ENCODE data around the gene NANOGP8. TPM values are rescaled to one million over a fixed set of nuclear protein-coding genes. Genes with fewer than 3 reads are reported as not detected.
"Not testable (repeated sequence)": the region's sequence is repeated elsewhere in the genome, so short reads cannot be mapped to it uniquely, and the experiment has no call there.

NANOGP8 gene, protein sequence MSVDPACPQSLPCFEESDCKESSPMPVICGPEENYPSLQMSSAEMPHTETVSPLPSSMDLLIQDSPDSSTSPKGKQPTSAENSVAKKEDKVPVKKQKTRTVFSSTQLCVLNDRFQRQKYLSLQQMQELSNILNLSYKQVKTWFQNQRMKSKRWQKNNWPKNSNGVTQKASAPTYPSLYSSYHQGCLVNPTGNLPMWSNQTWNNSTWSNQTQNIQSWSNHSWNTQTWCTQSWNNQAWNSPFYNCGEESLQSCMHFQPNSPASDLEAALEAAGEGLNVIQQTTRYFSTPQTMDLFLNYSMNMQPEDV
- total RNA-seq = 0.86 to 1.2 TPM (median 0.91 TPM) in 3 replicates

DNA sequence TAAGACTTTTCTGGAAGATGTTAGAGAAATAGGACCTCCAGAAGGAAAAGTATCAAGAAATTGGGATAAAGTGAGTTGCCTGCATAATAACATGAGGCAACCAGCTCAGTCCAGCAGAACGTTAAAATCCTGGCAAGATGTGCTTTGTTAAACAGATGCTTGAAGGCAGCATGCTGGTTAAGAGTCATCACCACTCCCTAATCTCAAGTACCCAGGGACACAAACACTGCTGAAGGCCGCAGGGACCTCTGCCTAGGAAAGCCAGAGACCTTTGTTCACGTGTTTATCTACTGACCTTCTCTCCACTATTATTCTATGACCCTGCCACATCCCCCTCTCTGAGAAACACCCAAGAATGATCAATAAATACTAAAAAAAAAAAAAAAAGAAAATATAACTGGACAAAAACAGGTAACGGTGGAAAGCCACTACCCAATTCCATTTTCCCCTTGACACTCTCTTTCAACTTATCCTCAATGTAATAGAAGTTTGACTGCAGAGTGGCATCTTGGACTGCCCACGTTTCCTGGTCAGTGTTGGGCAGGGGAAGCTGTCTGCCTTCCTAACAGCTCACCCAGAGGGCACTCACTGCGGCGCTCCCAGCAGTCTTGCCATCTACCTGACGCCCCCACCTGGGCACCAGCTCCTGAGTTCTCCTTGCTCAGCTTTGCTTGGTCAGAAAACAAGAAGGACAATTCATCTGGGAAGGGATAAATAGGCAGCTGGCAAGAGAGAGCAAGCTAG lies at the start of gene NANOGP8:
Gene NANOGP8, minus strand, starts transcription at position 120 of the 744 bp plus-strand sequence. CDS start 185 bp downstream, outside the sequence.
- not testable (repeated sequence) for H3K4me3 Mint-ChIP-seq; H3K9me3 Mint-ChIP-seq; DNase-seq (ENCODE audit: low spot score in 2 of 2, unreplicated experiment in 2 of 2); H3K27me3 Mint-ChIP-seq (ENCODE audit: low read depth)
- Mint-ChIP-seq H3K4me1 (peaks cover 42% of the 10 kb centered on the region), H3K36me3 (peaks cover 18% of the 10 kb centered on the region), H3K27ac (peak within 1 kb of the TSS; percentile 77)

DNA sequence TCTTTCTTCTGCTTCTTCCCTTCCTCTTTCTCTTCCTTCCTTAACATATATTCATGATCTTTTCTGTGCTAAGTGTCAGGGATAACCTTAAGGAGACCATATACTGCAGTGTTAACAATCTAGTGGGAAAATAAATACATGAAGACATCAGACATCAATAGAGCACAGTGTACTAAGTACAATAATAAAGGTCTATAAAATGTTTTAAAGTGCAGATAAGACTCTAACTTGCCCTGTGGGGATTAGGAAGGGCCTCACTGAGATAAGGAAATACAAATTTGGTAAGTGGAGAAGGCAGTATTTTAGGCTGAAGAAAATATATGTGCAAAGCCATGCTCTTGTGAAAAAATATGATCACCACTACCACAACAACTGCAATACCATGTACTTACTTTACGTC lies 49.2 kb upstream of the NANOGP8 start:
- Mint-ChIP-seq H3K4me3 (no peak overlapping the region), H3K27ac (peak overlapping the region; percentile 86), H3K4me1 (peaks cover 45% of the 10 kb centered on the region), H3K36me3 (peaks cover 16% of the 10 kb centered on the region), H3K9me3 (peaks cover 21% of the 10 kb centered on the region), H3K27me3 (ENCODE audit: low read depth) (no peaks in the 10 kb centered on the region)
- TF ChIP-seq, protein P1, sequence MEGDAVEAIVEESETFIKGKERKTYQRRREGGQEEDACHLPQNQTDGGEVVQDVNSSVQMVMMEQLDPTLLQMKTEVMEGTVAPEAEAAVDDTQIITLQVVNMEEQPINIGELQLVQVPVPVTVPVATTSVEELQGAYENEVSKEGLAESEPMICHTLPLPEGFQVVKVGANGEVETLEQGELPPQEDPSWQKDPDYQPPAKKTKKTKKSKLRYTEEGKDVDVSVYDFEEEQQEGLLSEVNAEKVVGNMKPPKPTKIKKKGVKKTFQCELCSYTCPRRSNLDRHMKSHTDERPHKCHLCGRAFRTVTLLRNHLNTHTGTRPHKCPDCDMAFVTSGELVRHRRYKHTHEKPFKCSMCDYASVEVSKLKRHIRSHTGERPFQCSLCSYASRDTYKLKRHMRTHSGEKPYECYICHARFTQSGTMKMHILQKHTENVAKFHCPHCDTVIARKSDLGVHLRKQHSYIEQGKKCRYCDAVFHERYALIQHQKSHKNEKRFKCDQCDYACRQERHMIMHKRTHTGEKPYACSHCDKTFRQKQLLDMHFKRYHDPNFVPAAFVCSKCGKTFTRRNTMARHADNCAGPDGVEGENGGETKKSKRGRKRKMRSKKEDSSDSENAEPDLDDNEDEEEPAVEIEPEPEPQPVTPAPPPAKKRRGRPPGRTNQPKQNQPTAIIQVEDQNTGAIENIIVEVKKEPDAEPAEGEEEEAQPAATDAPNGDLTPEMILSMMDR (IDR thresholded peaks at IDR 0.05; ENCODE audit: unreplicated experiment) = no peak
- no peak for DNase-seq (ENCODE audit: low spot score in 2 of 2, unreplicated experiment in 2 of 2)

DNA sequence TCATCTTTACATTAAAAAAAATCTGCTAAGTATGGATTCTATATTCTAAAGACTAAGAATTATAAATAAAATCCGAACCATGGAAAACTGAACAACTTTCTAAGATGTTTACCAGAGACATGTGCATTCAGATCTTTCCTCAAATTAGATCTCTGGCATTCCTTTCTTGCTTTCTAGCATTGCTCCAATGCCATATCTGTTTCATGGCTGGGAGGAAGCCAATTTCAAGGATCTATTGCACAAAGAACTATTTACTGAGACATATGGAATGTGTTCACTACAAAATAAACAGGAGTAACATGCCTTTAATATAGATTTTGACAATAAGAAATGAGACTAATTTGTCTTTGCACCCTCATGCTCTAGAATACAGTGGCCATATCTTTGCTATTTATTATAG lies 45.1 kb upstream of the NANOGP8 start:
- DNase-seq (ENCODE audit: low spot score in 2 of 2, unreplicated experiment in 2 of 2) = no peak
- H3K4me3 Mint-ChIP-seq = no peak overlapping the region
- peaks cover 36% of the 10 kb centered on the region for H3K9me3 Mint-ChIP-seq
- TF ChIP-seq, protein P1 (IDR thresholded peaks at IDR 0.05; ENCODE audit: unreplicated experiment) = no peak
- H3K36me3 Mint-ChIP-seq = peaks cover 34% of the 10 kb centered on the region
- H3K27ac Mint-ChIP-seq = peak overlapping the region; percentile 90
- no peaks in the 10 kb centered on the region for H3K27me3 Mint-ChIP-seq (ENCODE audit: low read depth)
- peaks cover 63% of the 10 kb centered on the region for H3K4me1 Mint-ChIP-seq

DNA sequence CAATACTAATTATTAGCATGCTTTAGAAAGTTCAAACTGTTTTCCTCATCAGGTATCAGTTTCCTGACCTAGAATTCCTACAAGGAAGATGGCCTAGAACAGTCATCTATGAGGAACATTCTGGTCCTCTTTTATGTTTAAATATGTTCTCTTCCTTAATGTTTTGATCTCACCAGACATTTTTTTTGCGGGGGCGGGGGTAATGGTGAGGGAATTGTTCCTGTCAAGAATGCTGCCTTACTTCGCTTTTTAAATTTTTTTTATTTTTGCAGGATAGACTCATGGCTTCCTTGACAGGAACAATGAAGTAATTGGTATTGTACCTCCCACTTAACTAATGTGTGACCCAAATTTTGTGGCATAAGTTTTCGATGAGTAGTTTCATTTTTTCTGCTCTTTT lies 44.3 kb upstream of the NANOGP8 start:
- peak overlapping the region; percentile 90 for H3K27ac Mint-ChIP-seq
- TF ChIP-seq, protein P1 (IDR thresholded peaks at IDR 0.05; ENCODE audit: unreplicated experiment) = no peak
- no peak overlapping the region for H3K4me3 Mint-ChIP-seq
- H3K36me3 Mint-ChIP-seq = peaks cover 38% of the 10 kb centered on the region
- no peaks in the 10 kb centered on the region for H3K27me3 Mint-ChIP-seq (ENCODE audit: low read depth)
- no peak for DNase-seq (ENCODE audit: low spot score in 2 of 2, unreplicated experiment in 2 of 2)
- H3K9me3 Mint-ChIP-seq = peaks cover 43% of the 10 kb centered on the region
- H3K4me1 Mint-ChIP-seq = peaks cover 58% of the 10 kb centered on the region

DNA sequence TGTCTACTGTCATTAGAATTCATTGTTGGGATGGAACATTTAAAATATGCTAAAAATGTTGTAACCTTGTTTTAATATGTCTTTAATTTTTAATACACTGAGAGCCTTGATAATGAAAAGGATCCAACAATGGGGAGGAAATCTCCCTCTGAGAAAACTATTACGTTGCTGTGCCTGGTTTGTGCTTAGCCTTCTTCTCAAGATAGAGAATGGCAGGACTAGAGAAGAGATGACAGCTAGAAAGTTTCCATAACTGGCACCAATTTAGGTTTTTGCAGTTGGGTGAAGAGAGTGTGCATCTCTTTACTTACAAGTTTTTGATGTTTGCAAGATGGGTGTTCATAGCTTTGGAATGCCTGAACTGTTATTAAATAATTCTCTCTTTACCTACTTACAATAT lies 42.6 kb upstream of the NANOGP8 start:
- Mint-ChIP-seq H3K27me3 (ENCODE audit: low read depth) (no peaks in the 10 kb centered on the region), H3K9me3 (peaks cover 52% of the 10 kb centered on the region), H3K36me3 (peaks cover 44% of the 10 kb centered on the region), H3K4me1 (peaks cover 50% of the 10 kb centered on the region), H3K4me3 (no peak overlapping the region), H3K27ac (peak overlapping the region; percentile 75)
- no peak for DNase-seq (ENCODE audit: low spot score in 2 of 2, unreplicated experiment in 2 of 2)
- TF ChIP-seq, protein P1 (IDR thresholded peaks at IDR 0.05; ENCODE audit: unreplicated experiment) = no peak

DNA sequence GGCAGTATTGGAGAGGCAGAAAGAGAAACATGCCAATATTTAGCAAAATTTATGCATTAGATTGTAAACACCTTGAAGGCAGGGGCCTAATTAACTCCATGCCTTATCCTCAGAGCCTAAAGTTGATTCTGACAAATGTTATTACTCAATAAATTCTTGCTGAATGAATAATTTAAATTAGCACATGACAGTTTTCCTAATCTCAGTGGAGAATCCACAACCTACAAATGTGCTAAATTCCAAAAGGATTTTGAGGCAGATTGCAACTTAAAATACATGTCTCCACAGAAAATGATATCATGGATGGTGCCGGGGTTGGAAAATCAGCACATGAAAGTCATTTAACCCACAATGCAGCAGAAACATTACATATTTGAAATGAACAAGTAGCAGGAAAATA lies 41.1 kb upstream of the NANOGP8 start:
- TF ChIP-seq, protein P1 (IDR thresholded peaks at IDR 0.05; ENCODE audit: unreplicated experiment) = no peak
- Mint-ChIP-seq H3K27ac (no peak overlapping the region), H3K4me3 (no peak overlapping the region), H3K36me3 (peaks cover 36% of the 10 kb centered on the region), H3K27me3 (ENCODE audit: low read depth) (no peaks in the 10 kb centered on the region), H3K9me3 (peaks cover 46% of the 10 kb centered on the region), H3K4me1 (peaks cover 51% of the 10 kb centered on the region)
- no peak for DNase-seq (ENCODE audit: low spot score in 2 of 2, unreplicated experiment in 2 of 2)

Measured in mesothelial cell of epicardium (in vitro differentiated cells).